ENCODE data around the gene ADAMTSL3. TPM values are rescaled to one million over a fixed set of nuclear protein-coding genes. Genes with fewer than 3 reads are reported as not detected.
"Not testable (repeated sequence)": the region's sequence is repeated elsewhere in the genome, so short reads cannot be mapped to it uniquely, and the experiment has no call there.

The ADAMTSL3 gene
- total and polyA plus RNA-seq, 2 of the 4 experiments (the other 2 are of a cell fraction) = under 0.01 to 0.02 TPM

GRCh38 chr15:84046064-84046637, 392.2 kb downstream of the ADAMTSL3 start:
- H3K4me1 ChIP-seq (ENCODE audit: control insufficient read depth, insufficient read depth, low read length) = no peaks in the 10 kb centered on the region
- H3K4ac ChIP-seq (ENCODE audit: low read depth, low read length) = no peak overlapping the region
- no peak overlapping the region for H2BK20ac ChIP-seq (ENCODE audit: low read depth, low read length)
- in situ Hi-C loops (cut with MboI; ENCODE audit: low sequenced_read_pairs) = no loop called here
- H3K36me3 ChIP-seq (ENCODE audit: control insufficient read depth, insufficient read depth, low read length) = no peaks in the 10 kb centered on the region
- H4K91ac ChIP-seq (ENCODE audit: insufficient read depth, low read depth, low read length) = no peak overlapping the region
- H3K4me2 ChIP-seq (ENCODE audit: low read depth, low read length) = no peak overlapping the region
- intact Hi-C loops (cut with micrococcal nuclease) = no loop called here
- no peak overlapping the region for H2BK5ac ChIP-seq (ENCODE audit: low read depth, low read length, poor library complexity, severe bottlenecking)
- no TSS peak for BruUV-seq (replicated peaks)
- no peak overlapping the region for H4K8ac ChIP-seq (ENCODE audit: low read depth in 2 of 2, low read length in 2 of 2)
- no peak overlapping the region for H4K5ac ChIP-seq (ENCODE audit: low read depth, low read length)
- H3K4me3 ChIP-seq (ENCODE audit: insufficient read depth, low read depth, low read length) = no peak overlapping the region
- DNase-seq (no peak), ATAC-seq (ENCODE audit: low read depth) (no peak)
- no peak overlapping the region for H3K9ac ChIP-seq (ENCODE audit: low read depth, low read length)
- ChIA-PET CTCF (no interaction called here), POLR2A (ENCODE audit: unreplicated experiment) (no interaction called here)
- H2BK120ac ChIP-seq (ENCODE audit: low read depth, low read length) = no peak overlapping the region
- H2AK5ac ChIP-seq (ENCODE audit: low read depth, low read length) = no peak overlapping the region
- no peak overlapping the region for H2BK15ac ChIP-seq (ENCODE audit: low read depth, low read length)
- no peak overlapping the region for H3K27ac ChIP-seq (ENCODE audit: insufficient read depth, low read length)
- dilution Hi-C loops (cut with HindIII; ENCODE audit: low sequenced_read_pairs, unreplicated experiment) = no loop called here
- no peaks in the 10 kb centered on the region for H3K27me3 ChIP-seq (ENCODE audit: control insufficient read depth, insufficient read depth, low read length)
- no peaks in the 10 kb centered on the region for H3K9me1 ChIP-seq (ENCODE audit: insufficient read depth, low read length)
- H3K14ac ChIP-seq (replicated peaks; ENCODE audit: low read depth, low read length) = no peak overlapping the region
- H3K79me1 ChIP-seq (ENCODE audit: low read depth in 1 of 2, low read length in 2 of 2) = no peaks in the 10 kb centered on the region
- no CpG with 5 or more reads among the region's 4 CpGs for WGBS, 2 experiments (ENCODE audit: extremely low coverage in 2 of 2, insufficient read length in 1 of 2)
- no peak overlapping the region for H2AFZ ChIP-seq (replicated peaks; ENCODE audit: low read length, poor library complexity)
- no peak overlapping the region for H2AK9ac ChIP-seq (replicated peaks; ENCODE audit: low read depth, low read length, poor library complexity)
- H3K56ac ChIP-seq (ENCODE audit: extremely low read depth, insufficient read depth, low read length) = no peak overlapping the region
- H3K9me3 ChIP-seq (ENCODE audit: control insufficient read depth, insufficient read depth, low read length) = no peaks in the 10 kb centered on the region
- no peak overlapping the region for H3K18ac ChIP-seq (ENCODE audit: low read depth, low read length)
- H4K20me1 ChIP-seq (ENCODE audit: insufficient read depth, low read length) = no peaks in the 10 kb centered on the region
- TF ChIP-seq SMC3 (IDR thresholded peaks at IDR 0.05; ENCODE audit: low read depth, low read length) (no peak), CEBPB (IDR thresholded peaks at IDR 0.05; ENCODE audit: low read depth, low read length) (0 out of 2 replicates have a peak, but pooled peaks have one; percentile 1)
- no peak overlapping the region for H3K23ac ChIP-seq (ENCODE audit: low read depth, low read length)

GRCh38 chr15:84049480-84049879, 395.6 kb downstream of the ADAMTSL3 start:
- H2AFZ ChIP-seq (replicated peaks; ENCODE audit: low read length, poor library complexity); H3K56ac ChIP-seq (ENCODE audit: extremely low read depth, insufficient read depth, low read length); H2BK20ac ChIP-seq (ENCODE audit: low read depth, low read length); H3K18ac ChIP-seq (ENCODE audit: low read depth, low read length); intact Hi-C loops (cut with micrococcal nuclease); DNase-seq; H4K91ac ChIP-seq (ENCODE audit: insufficient read depth, low read depth, low read length); H2AK5ac ChIP-seq (ENCODE audit: low read depth, low read length); in situ Hi-C loops (cut with MboI; ENCODE audit: low sequenced_read_pairs); H4K5ac ChIP-seq (ENCODE audit: low read depth, low read length); H2BK15ac ChIP-seq (ENCODE audit: low read depth, low read length); H2BK5ac ChIP-seq (ENCODE audit: low read depth, low read length, poor library complexity, severe bottlenecking); H3K9me1 ChIP-seq (ENCODE audit: insufficient read depth, low read length); H3K4me2 ChIP-seq (ENCODE audit: low read depth, low read length); H2AK9ac ChIP-seq (replicated peaks; ENCODE audit: low read depth, low read length, poor library complexity); H3K4me1 ChIP-seq (ENCODE audit: control insufficient read depth, insufficient read depth, low read length); H3K4ac ChIP-seq (ENCODE audit: low read depth, low read length); CTCF ChIA-PET; H3K9ac ChIP-seq (ENCODE audit: low read depth, low read length); H3K9me3 ChIP-seq (ENCODE audit: control insufficient read depth, insufficient read depth, low read length); dilution Hi-C loops (cut with HindIII; ENCODE audit: low sequenced_read_pairs, unreplicated experiment); H3K27me3 ChIP-seq (ENCODE audit: control insufficient read depth, insufficient read depth, low read length); H4K20me1 ChIP-seq (ENCODE audit: insufficient read depth, low read length); POLR2A ChIA-PET (ENCODE audit: unreplicated experiment); H3K14ac ChIP-seq (replicated peaks; ENCODE audit: low read depth, low read length); H2BK120ac ChIP-seq (ENCODE audit: low read depth, low read length); H3K27ac ChIP-seq (ENCODE audit: insufficient read depth, low read length); BruUV-seq (replicated peaks); H3K36me3 ChIP-seq (ENCODE audit: control insufficient read depth, insufficient read depth, low read length); H3K79me1 ChIP-seq (ENCODE audit: low read depth in 1 of 2, low read length in 2 of 2); H3K23ac ChIP-seq (ENCODE audit: low read depth, low read length); ATAC-seq (ENCODE audit: low read depth); H3K4me3 ChIP-seq (ENCODE audit: insufficient read depth, low read depth, low read length); H4K8ac ChIP-seq (ENCODE audit: low read depth in 2 of 2, low read length in 2 of 2): not testable (repeated sequence)
- WGBS, 2 experiments (ENCODE audit: extremely low coverage in 2 of 2, insufficient read length in 1 of 2) = 7% methylated on average over 2 of the region's 4 CpGs; no CpG with 5 or more reads in 1 of the 2 experiments
